Esophagus squamous epithelium (tissue), 5 donors: ENCODE measurements around the gene LSM11. TPM values are rescaled to one million over a fixed set of nuclear protein-coding genes. Genes with fewer than 3 reads are reported as not detected.

Experiments used
- DNase-seq: peaks from one replicate; lab custom pipeline; 2025; lab: John Stamatoyannopoulos, UW
- H3K27ac ChIP-seq, 4 donors: fragments of 200-600 bp; sonication (generic); one replicate each; pipeline ENCODE4 v1.5.1; 2016 to 2019; ENCODE audit warnings: mild to moderate bottlenecking in 1 of 4
- H3K27me3 ChIP-seq, 4 donors: fragments of 200-600 bp; sonication (generic); 1 replicate in 3 of 4; 2 replicates in 1 of 4; pipeline versions ENCODE4 v1.5.1 to v1.6.0; 2017 to 2021; ENCODE audit warnings: antibody characterized with exemption in 1 of 4
- H3K36me3 ChIP-seq, 3 donors: fragments of 200-600 bp; sonication (generic); one replicate each; pipeline ENCODE4 v1.5.1; 2016 to 2019
- H3K4me1 ChIP-seq, 3 donors: fragments of 200-600 bp; sonication (generic); one replicate each; pipeline ENCODE4 v1.5.1; 2017 to 2019
- H3K4me3 ChIP-seq, 4 donors: fragments of 200-600 bp; sonication (generic); 1 replicate in 3 of 4; 2 replicates in 1 of 4; pipeline ENCODE4 v1.5.1; 2016 to 2019; ENCODE audit warnings: mild to moderate bottlenecking in 2 of 4, moderate library complexity in 1 of 4
- H3K9me3 ChIP-seq, 3 donors: fragments of 200-600 bp; sonication (generic); one replicate each; pipeline ENCODE4 v1.5.1; 2016 to 2019
- POLR2A ChIP-seq, 4 donors: fragments of 450-650 bp; IDR thresholded peaks; one replicate each; pipeline ENCODE4 v1.6.1; 2017; ENCODE audit warnings: antibody characterized with exemption in 4 of 4, mild to moderate bottlenecking in 4 of 4, moderate library complexity in 3 of 4
- WGBS, 2 donors: methylation state at CpG; one replicate each; pipeline ENCODE4 v1.1.5; 2018; 5-methylcytosine and 5-hydroxymethylcytosine counted together
- intact Hi-C: fragments of 100-400 bp; cut with DNase I; formaldehyde crosslinking; loops from one replicate; pipeline ENCODE4 v1.15.0; 2022
- total RNA-seq, 4 donors: library from RNA; depleted of rRNA; stranded (reverse); fragments of >200 nt; gene quantifications; one replicate each; pipeline ENCODE4 v1.1.0, GENCODE V29; 2016
- TF ChIP-seq, protein P1 (sequence below), 6 experiments: fragments of 450-650 bp in 4 of 6; fragments of 200-600 bp in 2 of 6; sonication (generic) in 2 of 6; IDR thresholded peaks; one replicate each; pipeline ENCODE4 v1.5.1; 2016 to 2019; ENCODE audit warnings: antibody characterized with exemption in 6 of 6, mild to moderate bottlenecking in 4 of 6, moderate library complexity in 4 of 6
- donor health status: DM: yes; HTN: yes; CAD: no.

Gene LSM11
- total RNA-seq, 4 donors from 2014 or later, result 2.1 to 6.7 (median 3.6) TPM

DNA sequence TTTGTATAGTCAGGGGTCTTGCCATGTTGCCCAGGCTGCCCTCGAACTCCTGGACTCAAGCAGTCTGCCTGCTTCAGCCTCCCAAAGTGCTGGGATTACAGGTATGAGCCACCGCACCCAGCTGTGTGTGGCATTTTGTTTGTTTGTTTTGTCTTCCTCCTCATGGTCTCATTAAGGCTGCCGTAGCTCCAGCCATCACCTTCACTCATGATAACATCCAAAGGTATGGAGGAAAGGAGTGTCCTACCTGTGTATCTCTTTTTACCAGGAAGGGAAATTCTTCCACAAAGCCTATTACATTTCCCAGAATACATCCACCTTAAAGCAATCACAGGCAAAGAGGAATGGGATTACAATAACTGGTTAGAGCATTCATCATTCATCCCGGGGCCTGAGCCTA, 27.2 kb downstream of the LSM11 start:
- WGBS, 2 donors, result 84 to 92% methylated on average over 3 to 4 of the region's 4 CpGs
- TF ChIP-seq, protein P1, sequence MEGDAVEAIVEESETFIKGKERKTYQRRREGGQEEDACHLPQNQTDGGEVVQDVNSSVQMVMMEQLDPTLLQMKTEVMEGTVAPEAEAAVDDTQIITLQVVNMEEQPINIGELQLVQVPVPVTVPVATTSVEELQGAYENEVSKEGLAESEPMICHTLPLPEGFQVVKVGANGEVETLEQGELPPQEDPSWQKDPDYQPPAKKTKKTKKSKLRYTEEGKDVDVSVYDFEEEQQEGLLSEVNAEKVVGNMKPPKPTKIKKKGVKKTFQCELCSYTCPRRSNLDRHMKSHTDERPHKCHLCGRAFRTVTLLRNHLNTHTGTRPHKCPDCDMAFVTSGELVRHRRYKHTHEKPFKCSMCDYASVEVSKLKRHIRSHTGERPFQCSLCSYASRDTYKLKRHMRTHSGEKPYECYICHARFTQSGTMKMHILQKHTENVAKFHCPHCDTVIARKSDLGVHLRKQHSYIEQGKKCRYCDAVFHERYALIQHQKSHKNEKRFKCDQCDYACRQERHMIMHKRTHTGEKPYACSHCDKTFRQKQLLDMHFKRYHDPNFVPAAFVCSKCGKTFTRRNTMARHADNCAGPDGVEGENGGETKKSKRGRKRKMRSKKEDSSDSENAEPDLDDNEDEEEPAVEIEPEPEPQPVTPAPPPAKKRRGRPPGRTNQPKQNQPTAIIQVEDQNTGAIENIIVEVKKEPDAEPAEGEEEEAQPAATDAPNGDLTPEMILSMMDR (IDR thresholded peaks at IDR 0.05), result no peak
- no peak for TF ChIP-seq POLR2A (IDR thresholded peaks at IDR 0.05)
- Histone ChIP-seq H3K27me3 (no peaks in the 10 kb centered on the region), H3K27ac (no peak overlapping the region), H3K36me3 (no peaks in the 10 kb centered on the region), H3K9me3 (no peaks in the 10 kb centered on the region), H3K4me1 (peaks cover 0 to 10% (median 0%) of the 10 kb centered on the region in 3 donors), H3K4me3 (no peak overlapping the region)
- no peak for DNase-seq
- intact Hi-C loops, result no loop called here

DNA sequence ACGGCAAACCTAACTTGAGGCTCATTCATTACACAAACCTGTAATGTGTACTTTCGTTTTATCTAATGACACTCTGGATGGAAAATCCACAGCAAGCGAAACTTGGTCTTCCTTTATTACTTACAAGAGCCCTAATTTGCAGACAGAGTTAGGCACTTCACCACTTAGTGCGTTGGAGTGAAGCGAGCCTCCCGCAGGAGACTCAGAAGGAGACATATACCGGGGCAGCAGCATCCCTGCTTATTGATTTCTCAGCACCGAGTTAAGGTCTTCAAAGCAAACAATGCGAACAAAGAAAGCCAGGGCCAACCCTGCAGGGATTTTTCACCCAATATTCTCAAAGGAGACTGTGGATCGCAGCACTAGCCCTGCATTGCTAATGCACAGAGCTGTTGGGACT, 28.6 kb downstream of the LSM11 start:
- WGBS, 2 donors, result 74 to 78% methylated on average over 10 of the region's 10 CpGs
- no peak overlapping the region for H3K4me3 ChIP-seq
- no peak for TF ChIP-seq POLR2A (IDR thresholded peaks at IDR 0.05)
- TF ChIP-seq, protein P1 (IDR thresholded peaks at IDR 0.05), result no peak
- no peak overlapping the region for H3K27ac ChIP-seq
- no peaks in the 10 kb centered on the region for H3K27me3 ChIP-seq
- no peak for DNase-seq
- peaks cover 0 to 10% (median 0%) of the 10 kb centered on the region in 3 donors for H3K4me1 ChIP-seq
- no peaks in the 10 kb centered on the region for H3K36me3 ChIP-seq
- intact Hi-C loops, result no loop called here
- no peaks in the 10 kb centered on the region for H3K9me3 ChIP-seq

DNA sequence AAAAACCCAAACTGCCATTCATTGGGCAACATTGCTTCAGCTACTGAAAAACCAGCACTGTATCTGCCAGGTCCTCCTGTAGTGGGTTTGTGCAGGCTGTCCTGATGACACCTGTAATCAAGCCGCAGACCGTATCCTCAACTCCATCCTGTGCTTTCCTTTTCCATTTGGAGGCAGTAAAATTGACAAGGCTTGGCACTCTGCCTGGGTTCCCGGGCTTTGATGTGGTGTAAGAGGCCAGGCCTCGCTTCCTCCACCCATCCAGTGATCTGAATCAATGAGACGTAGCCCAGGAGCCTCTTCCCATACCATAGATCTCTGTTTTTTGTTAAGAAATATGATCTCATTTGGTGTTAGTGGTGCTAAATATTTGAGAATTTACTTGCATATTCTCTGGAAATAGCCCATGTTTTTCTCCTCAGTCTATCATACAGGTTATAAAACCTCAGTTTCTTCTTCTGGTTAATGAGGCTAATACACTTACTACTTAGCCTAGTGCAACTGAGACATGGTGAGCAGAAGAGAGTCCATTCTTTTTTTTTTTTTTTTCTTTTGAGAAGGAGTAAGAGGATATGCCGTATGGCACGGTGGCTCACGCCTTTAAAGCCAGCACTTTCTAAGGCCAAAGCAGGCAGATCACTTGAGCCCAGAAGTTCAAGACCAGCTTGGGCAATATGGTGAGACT, 34.8 kb downstream of the LSM11 start:
- Histone ChIP-seq H3K4me1 (no peaks in the 10 kb centered on the region), H3K27ac (no peak overlapping the region), H3K4me3 (no peak overlapping the region), H3K27me3 (no peaks in the 10 kb centered on the region), H3K36me3 (peaks cover 0 to 5% (median 0%) of the 10 kb centered on the region in 3 donors), H3K9me3 (no peaks in the 10 kb centered on the region)
- no peak for DNase-seq
- intact Hi-C loops, result no loop called here
- TF ChIP-seq, protein P1 (IDR thresholded peaks at IDR 0.05), result no peak
- TF ChIP-seq POLR2A (IDR thresholded peaks at IDR 0.05), result no peak
- 50 to 56% methylated on average over 8 of the region's 8 CpGs for WGBS, 2 donors

DNA sequence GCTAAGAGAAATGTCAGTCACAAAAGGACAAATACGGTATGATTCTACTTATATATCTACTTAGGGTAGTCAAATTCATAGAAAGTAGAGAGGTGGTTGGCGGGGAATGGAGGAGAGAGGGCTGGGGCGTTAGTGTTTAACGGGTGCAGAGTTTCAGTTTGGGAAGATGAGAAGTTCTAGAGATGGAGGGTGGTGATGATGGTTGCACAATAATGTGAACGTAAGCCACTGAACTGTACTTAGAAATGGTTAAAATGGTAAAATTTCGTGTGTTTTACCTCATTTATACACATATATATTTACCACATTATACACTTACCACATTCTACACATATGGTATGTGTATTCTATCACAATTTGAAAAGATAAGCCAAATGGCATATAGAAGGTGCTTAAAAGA, 35.7 kb downstream of the LSM11 start:
- Histone ChIP-seq H3K9me3 (no peaks in the 10 kb centered on the region), H3K4me3 (no peak overlapping the region), H3K4me1 (no peaks in the 10 kb centered on the region), H3K27me3 (no peaks in the 10 kb centered on the region), H3K27ac (no peak overlapping the region), H3K36me3 (peaks cover 0 to 14% (median 0%) of the 10 kb centered on the region in 3 donors)
- intact Hi-C loops, result no loop called here
- 78 to 87% methylated on average over 6 of the region's 6 CpGs for WGBS, 2 donors
- TF ChIP-seq, protein P1 (IDR thresholded peaks at IDR 0.05), result no peak
- TF ChIP-seq POLR2A (IDR thresholded peaks at IDR 0.05), result no peak
- DNase-seq, result no peak

DNA sequence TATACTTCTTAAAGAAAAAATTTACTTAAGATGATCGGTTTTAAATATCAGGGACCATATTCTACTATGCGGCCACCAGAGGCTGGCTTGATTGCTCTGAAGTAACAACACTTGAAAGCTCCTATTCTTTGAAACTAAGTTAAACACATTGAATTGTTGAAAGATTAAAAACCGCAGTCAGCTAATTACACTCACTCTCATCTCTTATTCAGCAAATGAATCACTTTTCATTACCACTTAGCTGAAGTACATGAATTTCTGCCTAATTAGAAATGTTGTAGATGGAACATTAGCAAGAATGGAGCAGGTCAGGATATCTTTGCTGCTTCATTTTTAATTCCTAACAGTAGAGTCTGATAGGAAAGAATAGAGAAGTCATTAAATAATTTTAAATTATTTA, 42.3 kb downstream of the LSM11 start:
- Histone ChIP-seq H3K27me3 (no peaks in the 10 kb centered on the region), H3K36me3 (peaks cover 0 to 79% (median 6%) of the 10 kb centered on the region in 3 donors), H3K4me1 (no peaks in the 10 kb centered on the region), H3K9me3 (no peaks in the 10 kb centered on the region), H3K4me3 (no peak overlapping the region), H3K27ac (no peak overlapping the region)
- TF ChIP-seq POLR2A (IDR thresholded peaks at IDR 0.05), result no peak
- TF ChIP-seq, protein P1 (IDR thresholded peaks at IDR 0.05), result no peak
- intact Hi-C loops, result no loop called here
- 89 to 94% methylated on average over 3 of the region's 3 CpGs for WGBS, 2 donors
- no peak for DNase-seq
